HUES6 (cell line): ENCODE measurements around the gene GIMAP2.

ENCODE experiments used
- H3K27ac ChIP-seq: 2 replicates; pipeline ENCODE4 v1.7.0; 2013; ENCODE audit warnings: low read depth, mild to moderate bottlenecking, low read length, inconsistent platforms
- H3K27me3 ChIP-seq: 2 replicates; pipeline ENCODE4 v1.6.1; 2013; ENCODE audit warnings: low read length; ENCODE audit not compliant: control insufficient read depth, insufficient read depth
- H3K36me3 ChIP-seq: 2 replicates; pipeline ENCODE4 v1.6.1; 2013; ENCODE audit warnings: low read length; ENCODE audit not compliant: control insufficient read depth, insufficient read depth
- H3K4me1 ChIP-seq: 2 replicates; pipeline ENCODE4 v1.6.1; 2013; ENCODE audit warnings: low read length; ENCODE audit not compliant: control insufficient read depth, insufficient read depth
- H3K4me3 ChIP-seq: 2 replicates; pipeline ENCODE4 v1.5.1; 2013; ENCODE audit warnings: low read depth, low read length
- H3K9ac ChIP-seq: one replicate; pipeline ENCODE4 v1.6.1; 2013; ENCODE audit warnings: mild to moderate bottlenecking, low read length
- H3K9me3 ChIP-seq: 2 replicates; pipeline ENCODE4 v1.6.1; 2013; ENCODE audit warnings: low read depth, low read length; ENCODE audit not compliant: control insufficient read depth, insufficient read depth

The GIMAP2 gene

GRCh38 chr7:150685219-150686029, at the start of gene GIMAP2:
GIMAP2 (plus strand) TSS chr7:150685706; CDS start chr7:150687060, 1,354 bp downstream.
- no peak within 1 kb of the TSS for H3K9ac ChIP-seq
- H3K4me1 ChIP-seq: no peaks in the 10 kb centered on the region
- H3K4me3 ChIP-seq: no peak within 1 kb of the TSS
- H3K9me3 ChIP-seq: no peaks in the 10 kb centered on the region
- H3K36me3 ChIP-seq: no peaks in the 10 kb centered on the region
- no peak within 1 kb of the TSS for H3K27ac ChIP-seq
- H3K27me3 ChIP-seq: peaks cover 45% of the 10 kb centered on the region

- Histone ChIP-seq H3K9ac (no peak overlapping the region), H3K36me3 (no peaks in the 10 kb centered on the region), H3K27me3 (no peaks in the 10 kb centered on the region)
These were observed 43.7 kb upstream of the GIMAP2 start for GRCh38 chr7:150641854-150642253.

GRCh38 chr7:150642926-150643325, 42.6 kb upstream of the GIMAP2 start:
- H3K9me3 ChIP-seq: peaks cover 4% of the 10 kb centered on the region; the same call in 1 of the 2 replicates
- no peaks in the 10 kb centered on the region for H3K27me3 ChIP-seq
- no peak overlapping the region for H3K27ac ChIP-seq
- no peak overlapping the region for H3K4me3 ChIP-seq
- H3K9ac ChIP-seq: no peak overlapping the region
- no peaks in the 10 kb centered on the region for H3K4me1 ChIP-seq
- H3K36me3 ChIP-seq: no peaks in the 10 kb centered on the region

More at GRCh38 chr7:150641854-150642253, 43.7 kb upstream of the GIMAP2 start:
- no peak overlapping the region for H3K4me3 ChIP-seq
- no peak overlapping the region for H3K27ac ChIP-seq
- H3K4me1 ChIP-seq: no peaks in the 10 kb centered on the region
- H3K9me3 ChIP-seq: peaks cover 4% of the 10 kb centered on the region; the same call in 1 of the 2 replicates

- H3K36me3 ChIP-seq: no peaks in the 10 kb centered on the region
- H3K4me3 ChIP-seq: no peak overlapping the region
- H3K9ac ChIP-seq: no peak overlapping the region
- H3K27ac ChIP-seq: no peak overlapping the region
- no peaks in the 10 kb centered on the region for H3K27me3 ChIP-seq
- peaks cover 2% of the 10 kb centered on the region; the same call in 1 of the 2 replicates for H3K9me3 ChIP-seq
- no peaks in the 10 kb centered on the region for H3K4me1 ChIP-seq
These were observed 40.1 kb upstream of the GIMAP2 start for GRCh38 chr7:150645259-150646020.

GRCh38 chr7:150648353-150649079, 37.0 kb upstream of the GIMAP2 start:
- H3K36me3 ChIP-seq: no peaks in the 10 kb centered on the region
- no peak overlapping the region for H3K27ac ChIP-seq
- H3K27me3 ChIP-seq: no peaks in the 10 kb centered on the region
- H3K9ac ChIP-seq: no peak overlapping the region
- H3K4me1 ChIP-seq: no peaks in the 10 kb centered on the region
- no peak overlapping the region for H3K4me3 ChIP-seq
- peaks cover 4% of the 10 kb centered on the region; the same call in 1 of the 2 replicates for H3K9me3 ChIP-seq

- no peaks in the 10 kb centered on the region for H3K27me3 ChIP-seq
- H3K9ac ChIP-seq: no peak overlapping the region
- no peaks in the 10 kb centered on the region for H3K36me3 ChIP-seq
- no peaks in the 10 kb centered on the region for H3K4me1 ChIP-seq
- peaks cover 4% of the 10 kb centered on the region; the same call in 1 of the 2 replicates for H3K9me3 ChIP-seq
- H3K27ac ChIP-seq: no peak overlapping the region
- H3K4me3 ChIP-seq: no peak overlapping the region
These were observed 36.5 kb upstream of the GIMAP2 start for GRCh38 chr7:150649080-150649385.

GRCh38 chr7:150654692-150655091, 30.8 kb upstream of the GIMAP2 start:
- peaks cover 4% of the 10 kb centered on the region; the same call in 1 of the 2 replicates for H3K27me3 ChIP-seq
- no peak overlapping the region for H3K27ac ChIP-seq
- H3K9ac ChIP-seq: no peak overlapping the region
- no peak overlapping the region for H3K4me3 ChIP-seq
- H3K36me3 ChIP-seq: no peaks in the 10 kb centered on the region
- peaks cover 4% of the 10 kb centered on the region; the same call in 1 of the 2 replicates for H3K9me3 ChIP-seq
- no peaks in the 10 kb centered on the region for H3K4me1 ChIP-seq

- Histone ChIP-seq H3K9me3 (peaks cover 4% of the 10 kb centered on the region; the same call in 1 of the 2 replicates), H3K4me1 (no peaks in the 10 kb centered on the region), H3K4me3 (no peak overlapping the region), H3K27ac (no peak overlapping the region), H3K9ac (no peak overlapping the region), H3K27me3 (peaks cover 4% of the 10 kb centered on the region; the same call in 1 of the 2 replicates), H3K36me3 (no peaks in the 10 kb centered on the region)
These were observed 29.5 kb upstream of the GIMAP2 start for GRCh38 chr7:150656047-150656446.

GRCh38 chr7:150657526-150657925, 28.0 kb upstream of the GIMAP2 start:
- H3K9ac ChIP-seq: no peak overlapping the region
- no peak overlapping the region for H3K4me3 ChIP-seq
- peaks cover 4% of the 10 kb centered on the region; the same call in 1 of the 2 replicates for H3K27me3 ChIP-seq
- H3K27ac ChIP-seq: no peak overlapping the region
- no peaks in the 10 kb centered on the region for H3K36me3 ChIP-seq
- H3K4me1 ChIP-seq: no peaks in the 10 kb centered on the region
- H3K9me3 ChIP-seq: peaks cover 2% of the 10 kb centered on the region; the same call in 1 of the 2 replicates

- Histone ChIP-seq H3K27ac (no peak overlapping the region), H3K9ac (no peak overlapping the region), H3K27me3 (peaks cover 16% of the 10 kb centered on the region), H3K36me3 (no peaks in the 10 kb centered on the region), H3K4me3 (no peak overlapping the region), H3K9me3 (peaks cover 2% of the 10 kb centered on the region; the same call in 1 of the 2 replicates), H3K4me1 (no peaks in the 10 kb centered on the region)
These were observed 24.4 kb upstream of the GIMAP2 start for GRCh38 chr7:150660939-150661613.
